BJ (cell line): ENCODE data around the gene STIMATE. TPM values are rescaled to one million over a fixed set of nuclear protein-coding genes. Genes with fewer than 3 reads are reported as not detected.

Experiments
- CTCF ChIA-PET: fragments of 350-600 bp; formaldehyde crosslinking; extraction: SDS; loops from one replicate; lab custom pipeline; 2021; ENCODE audit warnings: antibody characterized with exemption, inconsistent platforms; lab: Yijun Ruan, JAX
- POLR2A ChIA-PET: fragments of 300-600 bp; sonication (Branson Sonifier 250); formaldehyde crosslinking; extraction: SDS; loops from one replicate; lab custom pipeline; 2021; ENCODE audit warnings: antibody characterized with exemption; lab: Charles Lee
- DNase-seq: peaks from one replicate; pipeline ENCODE4 v3.0.0-alpha.2; 2011; ENCODE audit warnings: low read depth
- H3K27me3 ChIP-seq: 2 replicates; pipeline ENCODE4 v1.6.0; 2011; ENCODE audit warnings: low read length; ENCODE audit not compliant: control insufficient read depth, insufficient read depth
- H3K36me3 ChIP-seq: 2 replicates; pipeline ENCODE4 v1.5.1; 2011; ENCODE audit warnings: low read length; ENCODE audit not compliant: control insufficient read depth, insufficient read depth
- H3K4me3 ChIP-seq: 2 replicates; pipeline ENCODE4 v1.5.1; 2011; ENCODE audit warnings: low read depth, mild to moderate bottlenecking, control low read depth, low read length
- CTCF ChIP-seq: IDR thresholded peaks from 2 replicates; pipeline ENCODE4 v1.5.1; 2011; ENCODE audit warnings: low read depth, mild to moderate bottlenecking, control low read depth, inconsistent platforms, low read length, moderate library complexity; ENCODE audit not compliant: insufficient read depth
- polyA plus RNA-seq: library from polyadenylated mRNA; depleted of rRNA; stranded (reverse); fragments of >200 nt; gene quantifications from 2 replicates; pipeline ENCODE4 v1.2.3, GENCODE V29; 2011

STIMATE gene
- polyA plus RNA-seq, 1 experiment, result 13.5 TPM

DNA sequence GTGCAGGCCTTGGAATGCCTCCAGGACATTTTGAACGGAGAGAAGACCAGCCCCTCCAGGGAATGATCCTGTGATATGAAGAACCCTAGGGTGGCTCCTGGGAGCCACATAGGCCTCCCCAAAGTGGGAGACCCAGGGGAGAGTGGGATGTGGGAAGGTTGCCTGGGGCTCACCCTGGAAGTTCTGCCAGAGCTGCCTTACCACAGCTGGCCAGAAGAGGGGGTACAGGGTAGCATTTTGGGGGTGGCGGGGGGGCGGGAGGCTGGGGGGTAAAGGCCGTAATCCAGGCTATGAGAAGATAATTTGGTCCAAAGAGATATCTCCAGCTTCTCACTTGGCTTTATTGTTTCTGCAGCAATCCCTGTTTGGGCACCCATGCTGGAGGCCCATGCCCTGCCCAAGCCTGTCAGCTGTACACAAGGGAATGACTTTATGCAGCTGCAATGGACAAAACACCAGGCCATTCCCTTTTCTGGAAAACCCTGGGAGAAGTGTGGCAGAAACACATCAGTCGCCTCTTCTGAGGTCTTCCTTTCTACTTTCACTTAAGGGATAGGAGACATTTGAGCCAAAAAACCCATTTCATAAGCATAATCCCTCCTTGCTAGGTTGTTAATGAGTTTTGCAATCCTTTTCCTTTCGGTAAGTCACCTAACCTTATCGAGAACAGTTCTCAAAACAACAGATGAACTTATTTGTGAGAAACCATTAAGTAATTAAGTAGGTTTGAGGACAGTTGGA, 51.5 kb downstream of the STIMATE start:
- no peaks in the 10 kb centered on the region for H3K27me3 ChIP-seq
- no peak overlapping the region for H3K4me3 ChIP-seq
- TF ChIP-seq CTCF, result peak; percentile 55
- ChIA-PET CTCF (interaction anchor here (0.7 to 5.5 kb wide), 10 partner anchors 10 to 440 kb away, joined by 3 to 30 read pairs (median 4); partner anchors contain the start of gene MUSTN1), POLR2A (no interaction called here)
- no peak for DNase-seq
- peaks cover 8% of the 10 kb centered on the region for H3K36me3 ChIP-seq

GRCh38 chr3:52845157-52845556, 52.2 kb downstream of the STIMATE start:
- no peak overlapping the region for H3K4me3 ChIP-seq
- no peak for DNase-seq
- no peaks in the 10 kb centered on the region for H3K27me3 ChIP-seq
- CTCF ChIA-PET, result interaction anchor here (0.6 to 5.5 kb wide), 13 partner anchors 9 to 441 kb away, joined by 3 to 30 read pairs (median 4); partner anchors contain the start of gene MUSTN1
- peaks cover 9% of the 10 kb centered on the region for H3K36me3 ChIP-seq
- no peak for TF ChIP-seq CTCF
- POLR2A ChIA-PET, result no interaction called here

- no peaks in the 10 kb centered on the region for H3K27me3 ChIP-seq
- TF ChIP-seq CTCF, result no peak
- H3K4me3 ChIP-seq, result no peak overlapping the region
- ChIA-PET CTCF (interaction anchor here (0.6 to 5.5 kb wide), 6 partner anchors 8 to 227 kb away, joined by 3 to 30 read pairs (median 4); partner anchors contain the start of gene MUSTN1), POLR2A (no interaction called here)
- DNase-seq, result no peak
- H3K36me3 ChIP-seq, result peaks cover 8% of the 10 kb centered on the region
These were observed 52.9 kb downstream of the STIMATE start for GRCh38 chr3:52844290-52844975.

DNA sequence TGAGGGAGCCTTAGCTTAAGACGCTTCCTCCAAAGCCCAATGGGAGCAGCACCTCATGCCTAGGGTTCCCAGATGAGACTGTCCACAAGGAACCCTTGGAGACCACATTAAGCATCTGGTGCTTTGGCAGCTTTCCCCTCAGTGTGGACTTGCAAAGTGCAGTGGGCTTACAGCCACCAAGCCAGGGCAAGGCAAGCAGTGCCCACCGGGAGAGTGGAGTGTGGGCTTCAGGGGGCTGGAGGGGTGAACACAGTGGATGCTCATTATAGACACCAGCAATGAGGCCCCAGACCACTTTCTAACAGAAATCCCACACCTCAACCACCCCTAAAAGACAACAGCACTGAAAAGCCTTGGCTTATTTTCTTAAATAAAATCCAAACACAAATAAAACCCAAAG, 53.5 kb downstream of the STIMATE start:
- no peaks in the 10 kb centered on the region for H3K27me3 ChIP-seq
- TF ChIP-seq CTCF, result no peak
- DNase-seq, result no peak
- ChIA-PET CTCF (no interaction called here), POLR2A (no interaction called here)
- H3K36me3 ChIP-seq, result peaks cover 6% of the 10 kb centered on the region
- no peak overlapping the region for H3K4me3 ChIP-seq
